ENCODE data around the gene DUT. TPM values are rescaled to one million over a fixed set of nuclear protein-coding genes. Genes with fewer than 3 reads are reported as not detected.

Gene DUT
- total RNA-seq, 1 experiment from 2014 or later, result 148 TPM

GRCh38 chr15:48355377-48355776, 24.1 kb downstream of the DUT start:
- no peaks in the 10 kb centered on the region for H3K79me2 ChIP-seq (ENCODE audit: low read depth)
- ChIA-PET CTCF (no interaction called here), POLR2A (ENCODE audit: unreplicated experiment) (no interaction called here)
- H3K9me2 ChIP-seq (ENCODE audit: insufficient read depth), result no peaks in the 10 kb centered on the region
- H3K9me3 ChIP-seq (ENCODE audit: insufficient read depth, low read depth), result no peaks in the 10 kb centered on the region
- TF ChIP-seq CTCF (conservative IDR thresholded peaks at IDR 0.05), result no peak
- TF ChIP-seq EZH2 (IDR thresholded peaks at IDR 0.05; ENCODE audit: low read depth), result no peak
- no TSS peak for BruUV-seq (replicated peaks)
- H2AFZ ChIP-seq, result no peak overlapping the region
- no peaks in the 10 kb centered on the region for H4K20me1 ChIP-seq (ENCODE audit: insufficient read depth)
- no peaks in the 10 kb centered on the region for H3K36me3 ChIP-seq (ENCODE audit: low read depth)
- DNase-seq, result no peak
- intact Hi-C loops (cut with micrococcal nuclease; ENCODE audit: unreplicated experiment), result loop anchor here (10.0 kb wide), 1 partner anchor 1789 kb away; no protein-coding TSS in a partner anchor
- H3K27me3 ChIP-seq (ENCODE audit: insufficient read depth, low read depth), result no peaks in the 10 kb centered on the region
- no peak overlapping the region for H3K27ac ChIP-seq
- no peak overlapping the region for H3K4me2 ChIP-seq
- no peaks in the 10 kb centered on the region for H3K4me1 ChIP-seq (replicated peaks; ENCODE audit: insufficient read depth)
- H3K4me3 ChIP-seq, result no peak overlapping the region
- H3F3A ChIP-seq (ENCODE audit: insufficient read depth, low read depth), result 0 out of 2 replicates have a peak, but pooled peaks cover 7% of the 10 kb centered on the region

DNA sequence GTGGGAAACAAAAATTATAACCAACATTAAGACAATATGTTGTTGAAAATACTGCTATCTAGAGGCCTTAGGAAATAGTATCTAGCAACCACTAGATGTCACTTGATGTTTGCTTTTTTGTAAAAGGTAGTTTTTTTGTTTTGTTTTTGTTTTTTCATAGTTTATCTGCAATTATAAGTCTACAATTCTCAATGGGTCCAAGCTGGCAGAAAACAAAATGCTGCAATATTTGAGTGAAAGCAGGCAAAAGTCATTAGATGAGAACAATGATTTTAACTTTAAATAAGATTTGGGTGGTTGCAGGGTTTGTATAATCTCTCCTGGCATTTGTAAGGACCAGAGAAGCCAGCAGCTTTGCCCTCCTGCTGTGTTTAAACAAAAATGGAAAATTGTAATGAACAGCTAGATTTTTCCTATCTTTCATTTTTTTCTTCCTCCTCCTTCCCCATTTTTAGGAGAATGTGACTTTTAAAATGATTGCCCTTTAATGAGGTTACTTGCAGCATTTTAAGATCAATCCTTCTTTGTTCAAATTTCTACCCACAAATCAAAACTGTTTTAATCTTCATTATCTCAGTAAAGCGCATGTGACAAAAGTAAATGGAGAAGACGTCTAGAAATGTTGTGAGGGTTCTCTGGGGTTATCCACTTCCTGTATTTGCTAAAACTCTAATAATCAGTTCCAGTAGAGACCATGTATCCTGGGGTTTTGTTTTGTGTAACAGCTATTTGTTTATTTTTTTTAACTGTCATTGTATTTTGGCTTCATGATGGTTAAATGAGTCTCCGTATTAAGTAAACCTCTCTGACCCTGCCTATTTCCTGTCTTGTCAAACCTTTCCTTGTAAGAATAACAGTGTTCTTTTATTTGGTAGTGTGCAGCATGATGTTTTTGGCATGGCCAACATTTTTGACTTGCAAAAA, 27.3 kb downstream of the DUT start:
- H3K27ac ChIP-seq, result no peak overlapping the region
- no peaks in the 10 kb centered on the region for H3K9me2 ChIP-seq (ENCODE audit: insufficient read depth)
- BruUV-seq (replicated peaks), result no TSS peak
- no peaks in the 10 kb centered on the region for H3K36me3 ChIP-seq (ENCODE audit: low read depth)
- ChIA-PET POLR2A (ENCODE audit: unreplicated experiment) (no interaction called here), CTCF (interaction anchor here (0.6 to 1.0 kb wide), 3 partner anchors 12 to 495 kb away, joined by 3 read pairs; no protein-coding TSS in a partner anchor)
- no peaks in the 10 kb centered on the region for H3K79me2 ChIP-seq (ENCODE audit: low read depth)
- no peak for DNase-seq
- intact Hi-C loops (cut with micrococcal nuclease; ENCODE audit: unreplicated experiment), result loop anchor here (1.0 to 10.0 kb wide), 4 partner anchors 283 to 1786 kb away; no protein-coding TSS in a partner anchor
- no peaks in the 10 kb centered on the region for H3K4me1 ChIP-seq (replicated peaks; ENCODE audit: insufficient read depth)
- no peak overlapping the region for H3K4me2 ChIP-seq
- TF ChIP-seq EZH2 (IDR thresholded peaks at IDR 0.05; ENCODE audit: low read depth), result no peak
- peak; percentile 70 for TF ChIP-seq CTCF (conservative IDR thresholded peaks at IDR 0.05)
- H3K4me3 ChIP-seq, result no peak overlapping the region
- no peaks in the 10 kb centered on the region for H4K20me1 ChIP-seq (ENCODE audit: insufficient read depth)
- no peaks in the 10 kb centered on the region for H3K27me3 ChIP-seq (ENCODE audit: insufficient read depth, low read depth)
- H2AFZ ChIP-seq, result no peak overlapping the region
- H3K9me3 ChIP-seq (ENCODE audit: insufficient read depth, low read depth), result peaks cover 2% of the 10 kb centered on the region; the same call in 1 of the 2 replicates
- 0 out of 2 replicates have a peak, but pooled peaks cover 7% of the 10 kb centered on the region for H3F3A ChIP-seq (ENCODE audit: insufficient read depth, low read depth)

DNA sequence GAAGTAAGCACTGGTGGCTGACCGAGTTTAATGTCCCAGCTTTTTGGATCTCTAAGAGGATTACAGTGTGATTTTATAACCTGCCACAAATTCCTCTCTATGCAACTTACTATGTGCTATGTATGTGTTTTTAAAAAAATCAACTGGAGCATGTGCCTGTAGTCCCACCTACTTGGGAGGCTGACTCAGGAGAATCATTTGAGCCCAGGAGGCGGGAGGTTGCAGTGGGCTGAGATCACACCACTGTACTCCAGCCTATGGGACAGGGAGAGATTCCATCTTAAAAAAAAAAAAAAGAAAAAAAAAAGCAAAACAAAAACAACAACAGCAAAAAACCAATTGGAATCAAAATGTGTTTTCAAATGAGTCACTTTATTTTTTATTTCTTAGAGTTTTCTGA, 29.6 kb downstream of the DUT start:
- H3K27ac ChIP-seq, result no peak overlapping the region
- CTCF ChIA-PET, result no interaction called here
- no peak overlapping the region for H3K4me3 ChIP-seq
- TF ChIP-seq CTCF (conservative IDR thresholded peaks at IDR 0.05), result no peak
- TF ChIP-seq EZH2 (IDR thresholded peaks at IDR 0.05; ENCODE audit: low read depth), result no peak
- H4K20me1 ChIP-seq (ENCODE audit: insufficient read depth), result no peaks in the 10 kb centered on the region
- no peak overlapping the region for H3K4me2 ChIP-seq
- no peaks in the 10 kb centered on the region for H3K4me1 ChIP-seq (replicated peaks; ENCODE audit: insufficient read depth)
- peaks cover 2% of the 10 kb centered on the region; the same call in 1 of the 2 replicates for H3K9me3 ChIP-seq (ENCODE audit: insufficient read depth, low read depth)
- no peaks in the 10 kb centered on the region for H3K27me3 ChIP-seq (ENCODE audit: insufficient read depth, low read depth)
- POLR2A ChIA-PET (ENCODE audit: unreplicated experiment), result no interaction called here
- BruUV-seq (replicated peaks), result no TSS peak
- H3F3A ChIP-seq (ENCODE audit: insufficient read depth, low read depth), result no peaks in the 10 kb centered on the region
- H3K9me2 ChIP-seq (ENCODE audit: insufficient read depth), result no peaks in the 10 kb centered on the region
- intact Hi-C loops (cut with micrococcal nuclease; ENCODE audit: unreplicated experiment), result no loop called here
- no peak for DNase-seq
- no peaks in the 10 kb centered on the region for H3K79me2 ChIP-seq (ENCODE audit: low read depth)
- H2AFZ ChIP-seq, result no peak overlapping the region
- no peaks in the 10 kb centered on the region for H3K36me3 ChIP-seq (ENCODE audit: low read depth)
